D341Med (cell line): Measurements from ENCODE around the gene FBL.
"Not testable (repeated sequence)": the region's sequence is repeated elsewhere in the genome, so short reads cannot be mapped to it uniquely, and the experiment has no call there.

Experiments used
- DNase-seq: peaks from one replicate; pipeline ENCODE4 v3.0.0; 2012; ENCODE audit warnings: low spot score

Gene FBL

GRCh38 chr19:39845933-39846677, at the start of gene FBL:
TSS of gene FBL (minus strand) at chr19:39846379. CDS start at chr19:39846300, 79 bp downstream.
- peak; percentile 99 for DNase-seq

- not testable (repeated sequence) for DNase-seq
These were observed 48.9 kb upstream of the FBL start for GRCh38 chr19:39895096-39895495.

GRCh38 chr19:39894236-39894606, 48.0 kb upstream of the FBL start:
- not testable (repeated sequence) for DNase-seq

DNA sequence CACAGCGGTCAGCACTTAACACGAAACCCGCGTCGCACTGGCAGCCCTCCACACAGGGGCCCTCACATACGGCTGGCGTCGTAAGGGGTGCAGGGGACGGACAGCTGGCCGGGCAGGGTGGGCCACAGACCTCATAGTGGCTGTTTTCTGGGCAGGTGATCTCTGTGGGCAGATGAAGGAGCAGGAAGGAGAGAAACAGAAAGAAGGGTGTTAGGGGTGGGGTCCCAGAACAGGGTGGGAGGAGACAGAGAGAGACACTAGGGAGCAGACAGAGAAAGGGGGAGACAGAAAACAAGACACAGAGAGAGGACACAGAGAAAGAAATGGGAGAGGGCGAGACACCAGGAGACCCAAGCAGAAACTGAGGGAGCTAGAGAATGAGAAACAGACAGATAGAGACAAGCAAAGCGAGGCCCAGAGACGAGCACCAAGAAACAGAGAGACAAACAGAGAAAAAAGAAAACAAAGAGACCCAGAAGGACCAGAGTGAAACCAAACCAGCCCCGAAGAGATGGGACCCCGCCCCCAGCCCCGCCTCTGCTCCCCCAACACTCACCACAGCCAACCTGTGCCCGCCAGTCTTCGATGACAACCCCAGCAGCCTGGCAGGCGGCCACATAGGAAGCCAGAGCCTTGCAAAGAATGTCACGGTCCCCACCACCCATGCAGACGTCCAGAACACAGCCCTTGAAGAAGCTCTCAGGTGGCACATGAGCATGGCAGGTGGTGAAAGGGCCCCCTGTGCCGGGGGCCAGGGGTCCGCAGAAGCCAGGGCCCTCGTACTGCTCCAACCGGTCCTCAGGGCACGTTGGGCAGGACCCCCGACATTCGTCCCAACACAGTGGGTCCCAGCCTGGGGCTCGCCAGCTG, 47.4 kb upstream of the FBL start:
- peak; percentile 19 for DNase-seq

DNA sequence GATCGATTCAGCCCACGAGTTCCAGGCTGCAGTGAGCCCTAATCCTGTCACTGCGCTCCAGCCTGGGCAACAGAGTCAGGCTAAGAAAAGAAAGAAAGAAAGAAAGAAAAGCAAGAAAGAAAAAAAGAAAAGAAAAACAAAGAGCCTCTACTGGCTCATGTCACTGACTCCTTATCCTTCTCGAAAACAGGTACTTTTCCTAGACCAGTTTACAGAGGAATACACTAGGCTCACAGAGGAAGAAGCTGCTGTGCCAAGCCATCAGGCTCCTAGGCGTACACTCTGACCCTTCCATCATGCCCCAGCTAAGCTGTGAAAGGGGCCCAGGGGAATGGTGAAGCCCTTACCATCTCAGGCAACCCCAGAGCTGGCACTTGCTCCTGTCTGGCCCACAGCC, 46.3 kb upstream of the FBL start:
- DNase-seq, result peak; percentile 24

DNA sequence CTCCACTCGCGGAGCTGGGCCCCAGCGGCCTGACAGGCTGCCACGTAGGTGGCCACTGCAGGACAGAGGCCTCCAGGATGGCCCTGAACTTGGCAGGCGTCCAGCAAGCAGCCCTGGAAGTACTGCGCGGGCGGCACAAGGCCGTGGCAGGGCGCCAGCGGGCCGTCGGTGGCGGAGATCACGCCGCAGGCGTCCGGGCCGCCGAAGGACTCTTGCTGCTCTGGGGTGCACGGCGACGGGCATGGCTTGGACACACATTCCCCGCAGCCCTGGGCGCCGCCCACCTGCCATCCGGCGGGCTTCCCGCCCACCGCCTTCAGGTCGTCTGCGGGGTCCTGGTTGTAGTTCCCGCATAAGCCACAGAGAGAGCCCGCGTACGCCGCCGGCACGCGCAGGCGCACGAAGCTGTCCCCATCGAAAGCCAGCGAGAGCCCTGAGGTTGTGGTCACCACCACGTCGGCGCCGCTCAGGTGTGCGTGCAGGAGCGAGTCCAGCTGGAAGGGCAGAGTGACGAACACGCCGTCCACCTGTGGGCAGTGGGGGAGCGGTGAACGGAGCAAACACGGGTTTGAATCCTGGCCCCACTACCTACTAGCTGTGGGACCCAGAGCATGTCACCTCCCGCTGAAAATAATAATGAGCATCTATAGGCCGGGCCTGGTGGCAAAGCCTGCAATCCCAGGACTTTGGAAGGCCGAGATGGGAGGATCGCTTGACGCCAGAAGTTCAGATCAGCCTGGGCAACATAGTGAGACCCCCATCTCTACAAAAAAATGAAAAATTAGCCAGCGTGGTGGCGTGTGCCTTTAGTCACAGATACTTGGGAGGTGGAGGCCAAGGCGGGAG, 45.7 kb upstream of the FBL start:
- DNase-seq, result not testable (repeated sequence)

- no peak for DNase-seq
These were observed 44.8 kb upstream of the FBL start for GRCh38 chr19:39890755-39891551.

DNA sequence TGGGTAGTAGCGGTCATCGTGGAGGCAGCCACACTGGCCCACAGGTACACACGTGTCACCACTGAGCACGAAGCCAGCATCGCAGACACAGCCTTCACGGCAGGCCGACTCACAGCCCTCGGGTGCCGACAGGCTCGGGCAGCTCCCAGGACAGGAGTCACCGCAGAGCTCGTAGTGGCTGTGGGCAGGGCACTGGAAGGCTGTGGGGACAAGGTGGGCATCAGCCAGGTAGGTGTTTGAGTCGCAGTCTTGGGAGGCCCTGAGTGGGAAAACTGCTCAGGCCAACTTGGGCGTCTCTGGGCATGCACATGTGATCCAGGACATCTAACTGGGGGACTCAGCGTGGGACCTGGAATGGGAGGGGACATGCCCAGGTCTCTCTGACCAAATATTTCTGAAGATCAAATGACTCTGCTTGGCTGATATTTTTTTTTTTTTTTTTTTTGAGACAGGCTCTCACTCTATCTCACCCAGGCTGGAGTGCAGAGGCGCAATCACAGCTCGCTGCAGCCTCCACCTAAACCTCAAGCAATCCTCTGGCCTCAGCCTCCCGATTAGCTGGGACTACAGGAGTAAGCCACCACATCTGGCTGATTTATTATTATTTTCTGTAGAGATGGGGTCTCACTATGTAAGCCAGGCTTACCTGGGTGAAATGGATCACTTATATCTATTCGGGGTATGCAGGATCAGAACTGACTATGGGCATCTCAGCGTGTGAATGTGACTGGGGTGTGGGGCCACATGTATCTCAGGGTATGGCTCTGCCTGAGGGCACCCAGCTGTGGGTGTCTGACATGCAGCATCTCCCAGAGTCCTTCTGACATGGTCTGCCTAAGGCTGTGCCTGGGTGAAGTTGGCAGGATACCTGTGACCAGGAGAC, 43.9 kb upstream of the FBL start:
- DNase-seq, result not testable (repeated sequence)

DNA sequence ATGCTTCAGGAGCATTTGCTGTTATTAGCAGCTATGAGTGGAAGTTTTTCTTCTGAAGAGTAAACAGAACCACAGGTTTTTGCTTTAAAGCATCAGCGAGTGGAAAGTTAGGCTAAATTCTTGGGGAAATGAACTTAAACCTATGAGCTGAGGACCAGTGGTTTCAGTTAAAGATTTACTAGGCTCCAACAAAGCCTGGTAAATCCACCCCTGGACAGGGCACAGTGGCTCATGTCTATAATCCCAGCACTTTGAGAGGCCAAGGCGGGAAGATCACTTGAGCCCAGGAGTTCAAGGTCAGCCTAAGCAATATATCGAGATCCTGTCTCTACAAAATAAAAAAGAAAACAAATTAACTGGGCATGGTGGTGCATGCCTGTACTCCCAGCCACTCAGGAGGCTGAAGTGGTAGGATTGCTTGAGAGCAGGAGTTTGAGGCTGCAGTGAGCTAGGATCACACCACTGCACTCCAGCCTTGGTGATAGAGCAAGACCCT, 41.3 kb upstream of the FBL start:
- DNase-seq, result not testable (repeated sequence)

DNA sequence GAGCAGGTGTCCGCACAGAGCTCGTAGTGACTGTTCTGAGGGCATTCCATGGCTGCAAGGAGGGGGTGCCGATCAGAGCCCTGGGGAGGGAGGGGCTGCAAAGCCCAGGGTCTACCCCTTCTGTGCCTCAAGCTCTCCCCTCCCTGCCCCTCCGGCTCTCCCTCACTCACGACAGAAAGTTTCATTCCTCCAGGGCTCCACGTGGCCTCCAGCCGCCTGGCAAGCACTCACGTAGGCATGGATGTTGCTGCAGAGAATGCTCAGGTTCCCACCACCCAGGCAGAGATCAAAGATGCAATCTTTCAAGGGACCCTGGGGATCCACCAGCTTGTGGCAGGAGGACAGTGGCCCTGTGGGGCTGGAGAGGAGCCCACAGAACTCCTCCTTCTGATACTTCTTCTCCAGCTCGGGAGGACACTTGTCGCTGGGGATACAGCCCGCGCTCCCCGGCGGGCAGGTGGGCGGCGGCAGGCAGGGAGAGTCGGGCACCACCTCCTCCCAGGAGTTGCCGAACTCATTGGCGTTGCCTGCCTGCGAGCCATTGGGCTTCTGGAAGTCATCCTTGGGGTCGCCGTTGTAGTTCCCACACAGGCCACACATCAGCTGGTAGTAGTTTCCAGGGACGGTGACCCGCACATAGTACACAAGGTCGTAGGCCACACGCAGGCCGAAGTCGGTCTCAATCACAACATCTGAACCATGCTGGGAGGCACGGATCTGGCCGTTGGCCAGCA, 39.8 kb upstream of the FBL start:
- DNase-seq, result not testable (repeated sequence)

DNA sequence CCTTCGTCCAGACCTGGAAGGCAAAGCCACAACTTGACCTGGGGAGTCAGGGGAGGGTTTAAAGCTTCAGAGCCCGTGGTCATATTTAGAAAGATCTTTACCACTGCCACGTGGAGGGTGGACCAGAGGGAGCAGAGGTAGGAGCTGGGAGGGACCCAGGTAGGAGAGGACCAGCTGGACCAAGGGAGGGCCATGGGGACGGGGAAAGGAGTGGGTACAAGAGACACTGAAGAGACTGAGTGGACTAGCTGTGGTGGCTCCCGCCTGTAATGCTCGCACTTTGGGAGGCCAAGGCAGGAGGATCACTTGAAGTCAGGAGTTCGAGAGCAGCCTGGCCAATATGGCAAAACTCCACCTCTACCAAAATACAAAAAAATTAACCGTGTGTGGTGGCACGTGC, 38.5 kb upstream of the FBL start:
- DNase-seq, result not testable (repeated sequence)

DNA sequence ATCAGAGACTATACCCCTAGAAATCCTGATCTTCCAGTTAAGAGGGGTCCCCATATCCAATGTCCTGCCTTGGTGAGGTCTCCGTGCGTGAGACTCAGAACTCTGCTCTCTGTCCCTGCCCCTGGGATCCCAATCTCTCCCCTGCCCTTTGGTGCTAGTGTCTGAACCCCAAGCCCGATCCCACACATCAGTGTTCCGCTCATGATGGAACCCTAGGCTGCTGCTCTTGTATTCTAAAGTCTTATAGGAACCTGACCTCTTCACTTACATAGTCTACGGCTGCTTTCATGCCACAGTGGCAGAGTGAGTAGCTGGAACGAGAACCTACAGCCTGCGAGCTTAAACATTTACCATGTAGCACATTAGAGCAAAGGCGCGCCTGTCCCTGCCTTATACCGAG, 36.5 kb upstream of the FBL start:
- DNase-seq, result not testable (repeated sequence)

DNA sequence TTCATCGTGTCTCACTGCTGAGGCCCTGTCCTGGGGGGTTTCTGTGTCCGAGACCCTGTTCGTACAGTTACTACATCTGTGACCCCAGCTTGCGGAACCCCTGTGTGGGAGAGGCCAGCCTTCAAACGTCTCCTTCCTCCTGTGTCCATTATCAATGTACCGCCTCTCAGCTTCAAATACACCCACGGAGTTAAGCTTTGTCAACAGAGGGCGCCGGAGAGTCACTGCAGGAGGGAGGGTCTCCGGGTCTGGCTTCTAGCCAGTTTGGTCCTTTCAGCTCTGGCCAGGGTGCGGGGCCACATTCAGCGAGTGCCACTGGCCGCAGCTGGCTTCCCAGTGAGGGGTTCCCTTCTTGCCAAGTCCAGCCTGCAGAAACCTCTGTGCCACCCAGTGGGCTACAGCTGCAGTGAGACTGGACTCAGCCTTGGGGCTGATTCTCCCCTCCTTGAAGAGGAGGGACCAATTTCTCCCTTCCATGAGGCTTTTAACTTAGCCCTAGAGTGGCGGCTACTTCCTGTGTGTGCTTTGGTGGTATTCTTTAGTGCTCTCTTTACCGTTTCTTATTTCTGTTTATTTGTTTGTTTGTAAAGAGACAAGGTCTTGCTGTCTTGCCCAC, 35.4 kb upstream of the FBL start:
- peak; percentile 58 for DNase-seq

GRCh38 chr19:39880241-39880640, 34.1 kb upstream of the FBL start:
- not testable (repeated sequence) for DNase-seq

- DNase-seq, result not testable (repeated sequence)
These were observed 33.6 kb upstream of the FBL start for GRCh38 chr19:39879796-39880195.

GRCh38 chr19:39878866-39879265, 32.7 kb upstream of the FBL start:
- DNase-seq, result not testable (repeated sequence)

GRCh38 chr19:39878398-39878797, 32.2 kb upstream of the FBL start:
- DNase-seq, result peak; percentile 22

- DNase-seq, result peak; percentile 45
These were observed 31.8 kb upstream of the FBL start for GRCh38 chr19:39877982-39878381.

GRCh38 chr19:39877488-39877887, 31.3 kb upstream of the FBL start:
- peak; percentile 36 for DNase-seq
